Fibroblast of pulmonary artery (primary cell): ENCODE results near the gene UNC50.
"Not testable (repeated sequence)": the region's sequence is repeated elsewhere in the genome, so short reads cannot be mapped to it uniquely, and the experiment has no call there.

Source experiments
- DNase-seq: peaks from one replicate; pipeline ENCODE4 v3.0.0-alpha.2; 2010; ENCODE audit warnings: low read depth
- H3K4me3 ChIP-seq: replicated peaks from 2 replicates; pipeline ENCODE4 v1.5.1; 2011; ENCODE audit warnings: low read depth, mild to moderate bottlenecking, control low read depth, low read length, moderate library complexity
- TF ChIP-seq, protein P1 (sequence below): IDR thresholded peaks from 2 replicates; pipeline ENCODE4 v1.5.1; 2011; ENCODE audit warnings: mild to moderate bottlenecking, control low read depth, low read length, inconsistent platforms; ENCODE audit errors: missing control alignments

UNC50 gene

DNA sequence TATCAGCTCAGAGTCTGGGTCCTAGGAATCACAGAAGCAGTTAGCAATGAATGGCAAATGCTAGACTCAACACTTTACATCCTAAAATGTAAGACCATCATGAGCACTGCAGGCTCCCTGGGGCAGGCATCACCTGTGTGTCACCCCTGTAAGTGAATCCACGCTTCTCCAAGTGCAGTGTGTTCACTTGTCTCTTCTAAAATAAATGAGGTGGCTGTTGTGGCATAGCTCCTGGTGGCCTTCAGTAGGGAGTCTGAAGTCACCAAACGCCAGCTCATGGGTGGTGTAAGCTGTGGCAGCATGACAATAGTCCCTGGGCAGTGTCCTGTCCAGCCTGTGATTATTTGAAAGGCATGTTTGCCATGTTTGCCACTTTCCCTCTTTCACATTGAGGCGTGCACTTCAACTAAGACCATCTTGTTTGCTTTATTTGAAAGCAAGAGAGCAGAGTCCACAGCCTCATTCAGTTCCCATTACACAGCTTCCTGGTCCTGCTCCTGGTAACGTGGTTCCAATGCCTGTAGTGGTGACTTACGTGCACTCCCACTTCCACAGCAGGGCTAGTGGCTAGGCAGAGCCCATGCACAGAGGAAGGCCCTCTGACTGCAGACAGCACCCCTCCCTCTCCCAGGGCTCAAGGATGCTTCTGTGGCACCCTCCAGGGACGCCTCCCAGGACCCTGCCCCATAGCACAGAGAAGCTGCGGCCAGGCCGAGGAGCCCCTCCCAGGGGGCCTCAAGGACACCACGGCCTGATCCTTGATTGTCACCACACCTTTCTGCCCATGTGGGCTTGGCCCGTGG is 24.4 kb upstream of the UNC50 start:
- TF ChIP-seq, protein P1, sequence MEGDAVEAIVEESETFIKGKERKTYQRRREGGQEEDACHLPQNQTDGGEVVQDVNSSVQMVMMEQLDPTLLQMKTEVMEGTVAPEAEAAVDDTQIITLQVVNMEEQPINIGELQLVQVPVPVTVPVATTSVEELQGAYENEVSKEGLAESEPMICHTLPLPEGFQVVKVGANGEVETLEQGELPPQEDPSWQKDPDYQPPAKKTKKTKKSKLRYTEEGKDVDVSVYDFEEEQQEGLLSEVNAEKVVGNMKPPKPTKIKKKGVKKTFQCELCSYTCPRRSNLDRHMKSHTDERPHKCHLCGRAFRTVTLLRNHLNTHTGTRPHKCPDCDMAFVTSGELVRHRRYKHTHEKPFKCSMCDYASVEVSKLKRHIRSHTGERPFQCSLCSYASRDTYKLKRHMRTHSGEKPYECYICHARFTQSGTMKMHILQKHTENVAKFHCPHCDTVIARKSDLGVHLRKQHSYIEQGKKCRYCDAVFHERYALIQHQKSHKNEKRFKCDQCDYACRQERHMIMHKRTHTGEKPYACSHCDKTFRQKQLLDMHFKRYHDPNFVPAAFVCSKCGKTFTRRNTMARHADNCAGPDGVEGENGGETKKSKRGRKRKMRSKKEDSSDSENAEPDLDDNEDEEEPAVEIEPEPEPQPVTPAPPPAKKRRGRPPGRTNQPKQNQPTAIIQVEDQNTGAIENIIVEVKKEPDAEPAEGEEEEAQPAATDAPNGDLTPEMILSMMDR = no peak
- H3K4me3 ChIP-seq = no peak overlapping the region
- DNase-seq = no peak

DNA sequence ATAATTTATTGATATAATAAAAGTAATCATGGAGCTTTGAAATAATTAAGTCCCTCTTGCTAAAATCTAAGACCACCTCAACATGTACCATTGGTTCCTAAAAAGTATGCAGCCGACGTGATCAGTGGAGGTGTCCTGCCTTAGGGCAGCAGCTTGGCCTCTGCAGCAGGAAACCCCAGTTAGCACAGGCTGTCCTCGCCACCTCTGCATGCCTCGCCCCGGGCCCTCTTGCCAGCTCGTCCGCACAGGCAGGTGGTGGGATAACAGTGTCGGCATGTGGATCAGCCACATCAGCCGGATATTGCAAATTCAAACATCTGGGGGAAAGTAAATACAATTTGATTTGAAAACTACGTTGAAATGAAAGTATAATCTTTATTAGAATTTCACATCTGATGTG is 23.0 kb upstream of the UNC50 start:
- no peak for DNase-seq
- TF ChIP-seq, protein P1 = no peak
- no peak overlapping the region for H3K4me3 ChIP-seq

GRCh38 chr2:98586551-98587140 is 21.7 kb upstream of the UNC50 start:
- TF ChIP-seq, protein P1 = no peak
- no peak overlapping the region for H3K4me3 ChIP-seq
- DNase-seq = no peak

DNA sequence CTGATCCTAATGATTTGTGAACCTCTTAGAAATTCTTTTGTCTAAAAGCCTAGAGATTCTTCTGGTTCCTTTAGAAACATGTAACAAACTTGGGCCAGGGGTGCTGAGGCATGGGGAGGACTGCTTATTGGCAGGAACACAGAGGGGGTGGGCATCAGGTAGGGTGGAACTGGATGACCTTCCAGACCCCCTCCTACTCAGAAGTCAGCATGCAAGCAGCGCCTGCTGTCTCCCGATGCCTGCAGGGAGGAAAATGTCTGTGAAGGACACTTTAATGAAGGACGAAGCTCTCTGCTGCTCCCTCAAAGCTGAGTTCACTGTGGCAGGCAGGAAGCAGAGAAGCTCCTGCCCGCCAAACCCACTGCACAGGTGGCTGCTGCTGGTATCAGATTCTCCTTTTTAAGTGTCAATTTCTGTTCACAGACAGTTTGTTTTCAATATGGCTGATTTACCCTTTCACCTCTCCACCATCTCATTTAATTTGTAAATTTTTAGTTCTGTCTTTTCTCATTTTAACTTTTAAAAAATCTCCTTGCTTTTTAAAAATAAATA is 19.4 kb upstream of the UNC50 start:
- H3K4me3 ChIP-seq = no peak overlapping the region
- DNase-seq = no peak
- TF ChIP-seq, protein P1 = no peak

DNA sequence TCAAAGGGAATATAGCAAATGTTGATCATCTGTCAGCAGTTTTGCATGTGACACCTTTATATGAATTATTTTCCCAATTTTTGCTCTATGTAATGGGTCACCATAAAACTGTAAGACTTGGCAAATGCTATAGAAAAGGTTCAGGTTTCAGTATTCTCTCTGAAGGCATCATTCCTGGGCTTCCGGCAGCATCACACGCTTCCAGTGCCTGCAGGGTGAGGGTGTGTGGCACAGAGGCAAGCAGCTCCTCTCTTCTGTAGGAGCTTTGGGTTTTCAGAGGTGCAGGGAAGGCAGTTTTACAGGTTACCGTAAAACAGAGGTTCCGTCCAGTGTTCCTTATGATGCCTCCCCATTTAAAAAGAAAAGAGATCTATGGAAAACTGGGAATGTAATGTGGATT is 18.9 kb upstream of the UNC50 start:
- no peak for DNase-seq
- H3K4me3 ChIP-seq = no peak overlapping the region
- TF ChIP-seq, protein P1 = no peak

DNA sequence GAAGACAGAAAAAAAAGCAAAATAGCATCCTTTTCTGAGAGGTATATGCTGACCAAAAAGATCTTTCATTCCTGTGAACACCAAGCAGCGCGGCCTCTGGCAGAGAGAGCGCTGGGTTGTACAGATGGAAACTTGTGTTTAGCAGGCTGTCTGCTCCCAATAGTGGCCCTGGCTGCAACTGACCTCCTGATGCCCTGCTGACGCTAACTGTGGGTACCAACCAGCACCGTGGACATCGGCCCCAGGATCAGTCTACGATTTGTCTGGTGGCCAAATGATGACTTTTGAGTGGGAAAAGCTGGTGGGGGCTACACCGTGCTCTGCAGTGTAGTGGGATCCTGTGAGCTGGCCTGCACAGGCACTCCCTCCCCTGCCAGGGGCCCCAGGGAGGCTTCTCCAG is 15.8 kb upstream of the UNC50 start:
- TF ChIP-seq, protein P1 = no peak
- no peak for DNase-seq
- H3K4me3 ChIP-seq = no peak overlapping the region

DNA sequence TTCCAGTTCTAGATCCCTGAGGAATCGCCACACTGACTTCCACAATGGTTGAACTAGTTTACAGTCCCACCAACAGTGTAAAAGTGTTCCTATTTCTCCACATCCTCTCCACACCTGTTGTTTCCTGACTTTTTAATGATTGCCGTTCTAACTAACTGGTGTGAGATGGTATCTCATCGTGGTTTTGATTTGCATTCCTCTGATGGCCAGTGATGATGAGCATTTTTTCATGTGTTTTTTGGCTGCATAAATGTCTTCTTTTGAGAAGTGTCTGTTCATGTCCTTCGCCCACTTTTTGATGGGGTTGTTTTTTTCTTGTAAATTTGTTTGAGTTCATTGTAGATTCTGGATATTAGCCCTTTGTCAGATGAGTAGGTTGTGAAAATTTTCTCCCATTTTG is 13.7 kb upstream of the UNC50 start:
- not testable (repeated sequence) for H3K4me3 ChIP-seq, DNase-seq
